Activated B cell treated with CpG ODN at 0.5 μM for 24 hours (primary cell): ENCODE measurements around the gene TPRA1. TPM values are rescaled to one million over a fixed set of nuclear protein-coding genes. Genes with fewer than 3 reads are reported as not detected.
A peak's percentile ranks its signal among the peaks of the same experiment; 100 is the strongest.

ENCODE experiments used
- ATAC-seq: fragments of 200-7000 bp; cut with Tn5 transposase; one replicate; pipeline ENCODE4 v1.10.0; 2021; ENCODE audit warnings: low read depth, mild to moderate bottlenecking, moderate library complexity
- CTCF ChIA-PET: fragments of 350-600 bp; sonication (Branson Sonifier 250); formaldehyde crosslinking; loops from one replicate; lab custom pipeline; 2021; ENCODE audit warnings: antibody characterized with exemption; lab: Charles Lee
- POLR2A ChIA-PET: fragments of 350-600 bp; sonication (Branson Sonifier 250); formaldehyde crosslinking; loops from one replicate; lab custom pipeline; 2021; ENCODE audit warnings: antibody characterized with exemption; lab: Charles Lee
- DNase-seq: peaks from one replicate; pipeline ENCODE4 v3.0.0; 2022
- H3K27ac Mint-ChIP-seq: one replicate; pipeline ENCODE4 v1.8.0; 2020; ENCODE audit warnings: mixed read lengths
- H3K27me3 Mint-ChIP-seq: one replicate; pipeline ENCODE4 v1.8.0; 2021; ENCODE audit warnings: mixed read lengths
- H3K36me3 Mint-ChIP-seq: one replicate; pipeline ENCODE4 v1.8.0; 2021; ENCODE audit warnings: low read depth, mixed read lengths
- H3K4me1 Mint-ChIP-seq: one replicate; pipeline ENCODE4 v1.8.0; 2021; ENCODE audit warnings: mixed read lengths
- H3K4me3 Mint-ChIP-seq: one replicate; pipeline ENCODE4 v1.8.0; 2020; ENCODE audit warnings: mild to moderate bottlenecking, mixed read lengths
- H3K9me3 Mint-ChIP-seq: one replicate; pipeline ENCODE4 v1.8.0; 2020; ENCODE audit warnings: mixed read lengths
- intact Hi-C: fragments of 100-400 bp; cut with micrococcal nuclease; formaldehyde crosslinking; loops from one replicate; pipeline ENCODE4 v1.15.1; 2024
- total RNA-seq: library from RNA; stranded (reverse); gene quantifications from 2 replicates; pipeline ENCODE4 v1.2.3, GENCODE V29; 2022
- TF ChIP-seq, protein P1 (sequence below): fragments of 200-600 bp; IDR thresholded peaks from one replicate; pipeline ENCODE4 v1.8.0; 2022; ENCODE audit warnings: antibody characterized with exemption, mild to moderate bottlenecking

TPRA1 gene
- total RNA-seq, 1 donor from 2014 or later: 17.5 TPM

DNA sequence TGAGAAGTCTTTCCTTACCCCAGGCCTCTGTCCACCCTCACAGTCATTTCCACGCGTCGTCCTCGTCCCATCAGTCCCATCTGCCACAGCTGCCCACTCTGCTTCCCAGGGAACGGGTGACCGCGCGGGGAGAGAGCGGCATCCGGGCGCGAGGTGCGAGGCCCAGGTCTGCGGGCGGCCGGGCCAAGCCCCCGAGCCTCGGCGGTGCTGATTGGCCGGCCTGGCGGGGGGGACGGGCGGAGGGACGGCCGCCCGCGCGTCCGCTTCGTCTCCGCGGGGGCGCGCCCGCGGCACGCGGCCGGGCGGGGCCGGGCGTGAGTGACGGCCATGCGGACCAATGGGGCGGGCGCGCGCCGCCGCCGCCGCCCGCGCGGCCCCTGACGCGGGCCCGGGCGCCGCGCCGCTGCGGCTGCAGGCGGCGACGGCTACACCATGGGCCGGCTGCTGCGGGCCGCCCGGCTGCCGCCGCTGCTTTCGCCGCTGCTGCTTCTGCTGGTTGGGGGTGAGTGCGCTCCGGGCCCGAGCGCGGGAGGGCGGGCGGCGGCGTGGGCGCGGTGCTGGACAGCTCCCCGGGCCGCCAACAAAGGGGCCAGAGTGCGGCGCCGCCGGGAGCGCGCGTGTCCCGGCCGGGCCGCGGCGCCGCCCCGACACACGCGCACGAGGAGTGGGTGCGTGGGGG, 38.4 kb upstream of the TPRA1 start, which contains the start of gene PODXL2:
Gene PODXL2 (plus strand): TSS at position 398 of the 679 bp plus-strand sequence. CDS start 35 bp downstream, at position 433.
- TF ChIP-seq, protein P1, sequence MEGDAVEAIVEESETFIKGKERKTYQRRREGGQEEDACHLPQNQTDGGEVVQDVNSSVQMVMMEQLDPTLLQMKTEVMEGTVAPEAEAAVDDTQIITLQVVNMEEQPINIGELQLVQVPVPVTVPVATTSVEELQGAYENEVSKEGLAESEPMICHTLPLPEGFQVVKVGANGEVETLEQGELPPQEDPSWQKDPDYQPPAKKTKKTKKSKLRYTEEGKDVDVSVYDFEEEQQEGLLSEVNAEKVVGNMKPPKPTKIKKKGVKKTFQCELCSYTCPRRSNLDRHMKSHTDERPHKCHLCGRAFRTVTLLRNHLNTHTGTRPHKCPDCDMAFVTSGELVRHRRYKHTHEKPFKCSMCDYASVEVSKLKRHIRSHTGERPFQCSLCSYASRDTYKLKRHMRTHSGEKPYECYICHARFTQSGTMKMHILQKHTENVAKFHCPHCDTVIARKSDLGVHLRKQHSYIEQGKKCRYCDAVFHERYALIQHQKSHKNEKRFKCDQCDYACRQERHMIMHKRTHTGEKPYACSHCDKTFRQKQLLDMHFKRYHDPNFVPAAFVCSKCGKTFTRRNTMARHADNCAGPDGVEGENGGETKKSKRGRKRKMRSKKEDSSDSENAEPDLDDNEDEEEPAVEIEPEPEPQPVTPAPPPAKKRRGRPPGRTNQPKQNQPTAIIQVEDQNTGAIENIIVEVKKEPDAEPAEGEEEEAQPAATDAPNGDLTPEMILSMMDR: no peak
- POLR2A ChIA-PET: interaction anchor here (1.3 to 2.4 kb wide), 3 partner anchors 19 to 42 kb away, joined by 3 to 13 read pairs (median 5); partner anchors contain the start of gene MCM2
- peak; percentile 39 for DNase-seq
- ATAC-seq: peak; percentile 68
- intact Hi-C loops: no loop called here
- peak within 1 kb of the TSS; percentile 20 for H3K27ac Mint-ChIP-seq
- no peaks in the 10 kb centered on the region for H3K36me3 Mint-ChIP-seq
- CTCF ChIA-PET: no interaction called here
- peaks cover 21% of the 10 kb centered on the region for H3K4me1 Mint-ChIP-seq
- peaks cover 11% of the 10 kb centered on the region for H3K27me3 Mint-ChIP-seq
- peak within 1 kb of the TSS; percentile 84 for H3K4me3 Mint-ChIP-seq
- H3K9me3 Mint-ChIP-seq: no peaks in the 10 kb centered on the region

GRCh38 chr3:127628426-127628787, 37.9 kb upstream of the TPRA1 start:
- Mint-ChIP-seq H3K27ac (no peak overlapping the region), H3K9me3 (no peaks in the 10 kb centered on the region), H3K36me3 (no peaks in the 10 kb centered on the region), H3K27me3 (peaks cover 11% of the 10 kb centered on the region), H3K4me3 (peak overlapping the region; percentile 79), H3K4me1 (peaks cover 21% of the 10 kb centered on the region)
- DNase-seq (no peak), ATAC-seq (no peak)
- intact Hi-C loops: no loop called here
- ChIA-PET POLR2A (interaction anchor here (2.4 kb wide), 1 partner anchor 30 kb away, joined by 13 read pairs; the partner anchor contains the start of gene MCM2), CTCF (no interaction called here)
- TF ChIP-seq, protein P1: no peak

GRCh38 chr3:127625821-127626220, 35.3 kb upstream of the TPRA1 start:
- ATAC-seq: no peak
- H3K27me3 Mint-ChIP-seq: peaks cover 11% of the 10 kb centered on the region
- H3K27ac Mint-ChIP-seq: no peak overlapping the region

DNA sequence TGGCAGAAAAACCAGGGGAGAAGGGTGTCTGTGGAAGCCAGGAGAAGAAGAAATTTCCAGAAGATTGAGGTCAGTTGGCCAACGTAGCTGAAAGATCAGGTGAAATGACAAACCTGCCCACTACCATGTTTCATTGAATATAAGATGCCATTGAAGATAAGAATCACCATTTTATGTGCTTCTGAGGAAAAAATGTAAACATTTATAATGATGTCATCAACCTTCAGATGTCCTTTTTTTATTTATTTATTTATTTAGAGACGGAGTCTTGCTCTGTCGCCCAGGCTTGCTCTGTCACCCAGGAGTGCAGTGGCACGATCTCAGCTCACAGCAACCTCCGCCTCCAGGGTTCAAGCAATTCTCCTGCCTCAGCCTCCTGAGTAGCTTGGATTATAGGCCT, 33.5 kb upstream of the TPRA1 start:
- ChIA-PET POLR2A (no interaction called here), CTCF (no interaction called here)
- no peak overlapping the region for H3K27ac Mint-ChIP-seq
- peaks cover 6% of the 10 kb centered on the region for H3K4me1 Mint-ChIP-seq
- intact Hi-C loops: no loop called here
- H3K27me3 Mint-ChIP-seq: peaks cover 2% of the 10 kb centered on the region
- no peak for DNase-seq
- H3K9me3 Mint-ChIP-seq: no peaks in the 10 kb centered on the region
- TF ChIP-seq, protein P1: no peak
- H3K36me3 Mint-ChIP-seq: peaks cover 29% of the 10 kb centered on the region
- no peak for ATAC-seq
- H3K4me3 Mint-ChIP-seq: no peak overlapping the region

More at GRCh38 chr3:127625821-127626220, 35.3 kb upstream of the TPRA1 start:
- peaks cover 18% of the 10 kb centered on the region for H3K36me3 Mint-ChIP-seq
- ChIA-PET POLR2A (interaction anchor here (0.5 kb wide), 1 partner anchor 23 kb away, joined by 3 read pairs; no protein-coding TSS in a partner anchor), CTCF (interaction anchor here (0.6 kb wide), 1 partner anchor 54 kb away, joined by 4 read pairs; no protein-coding TSS in a partner anchor)
- no peak overlapping the region for H3K4me3 Mint-ChIP-seq
- intact Hi-C loops: no loop called here
- no peak for DNase-seq
- peaks cover 18% of the 10 kb centered on the region for H3K4me1 Mint-ChIP-seq
- no peaks in the 10 kb centered on the region for H3K9me3 Mint-ChIP-seq
- TF ChIP-seq, protein P1: no peak

DNA sequence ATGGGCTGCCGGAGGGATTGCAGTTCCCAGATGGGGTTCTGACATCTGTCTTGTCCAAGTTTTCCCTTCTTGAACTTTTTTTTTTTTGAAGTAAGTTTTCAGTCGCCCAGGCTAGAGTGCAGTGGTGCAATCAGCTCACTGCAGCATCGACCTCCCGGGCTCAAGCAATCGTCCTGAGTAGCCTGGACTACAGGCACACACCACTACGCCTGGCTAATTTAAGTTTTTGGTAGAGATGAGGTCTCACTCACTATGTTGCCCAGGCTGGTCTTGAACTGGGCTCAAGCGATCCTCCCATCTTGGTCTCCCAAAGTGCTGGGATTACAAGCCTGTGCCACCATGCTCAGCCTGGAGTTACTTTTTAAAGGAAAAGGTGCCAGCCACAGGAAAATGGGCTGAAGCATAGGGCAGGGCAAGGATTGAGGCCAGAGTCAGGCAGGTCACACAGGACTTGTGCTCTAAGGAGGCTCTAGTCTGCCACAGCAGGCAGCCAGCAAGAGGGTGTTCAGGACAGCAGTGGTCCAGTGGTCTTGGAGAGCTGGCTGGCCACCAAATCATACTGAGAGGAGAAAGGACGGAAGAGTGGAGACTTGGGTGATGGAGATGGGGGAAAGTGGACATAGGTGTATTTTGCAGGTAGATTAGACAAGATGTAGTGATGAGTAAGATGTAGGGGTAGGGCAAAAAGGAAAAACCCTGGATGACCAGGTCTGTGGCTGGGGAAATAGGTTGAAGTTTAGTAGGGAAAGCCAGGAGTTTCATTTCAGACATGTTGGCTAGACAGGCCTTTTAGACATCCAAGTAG, 32.4 kb upstream of the TPRA1 start:
- ChIA-PET POLR2A (no interaction called here), CTCF (no interaction called here)

More for the DNA sequence above, 32.4 kb upstream of the TPRA1 start:
- peaks cover 2% of the 10 kb centered on the region for H3K27me3 Mint-ChIP-seq
- peaks cover 4% of the 10 kb centered on the region for H3K4me1 Mint-ChIP-seq
- H3K36me3 Mint-ChIP-seq: peaks cover 40% of the 10 kb centered on the region
- TF ChIP-seq, protein P1: no peak
- DNase-seq: no peak
- intact Hi-C loops: no loop called here
- no peaks in the 10 kb centered on the region for H3K9me3 Mint-ChIP-seq
- ATAC-seq: no peak
- H3K27ac Mint-ChIP-seq: no peak overlapping the region
- no peak overlapping the region for H3K4me3 Mint-ChIP-seq
